Psoas muscle (tissue), 8 donors: ENCODE measurements around the gene ZNF524. TPM values are rescaled to one million over a fixed set of nuclear protein-coding genes. Genes with fewer than 3 reads are reported as not detected.

Source experiments
- ATAC-seq, 4 donors: fragments of 200-7000 bp; cut with Tn5 transposase; one replicate each; pipeline ENCODE4 v1.9.1; 2020; ENCODE audit warnings: moderate library complexity in 3 of 4, mild to moderate bottlenecking in 2 of 4
- DNase-seq, 2 donors: peaks; one replicate each; pipeline ENCODE4 v3.0.0-alpha.2; 2020
- H3K27ac ChIP-seq: fragments of 200-600 bp; one replicate; pipeline ENCODE4 v1.8.0; 2022
- H3K27me3 ChIP-seq, 3 donors: fragments of 200-600 bp in 1 of 3; one replicate each; pipeline versions ENCODE4 v1.6.1 to v1.8.0; 2013 to 2022; ENCODE audit warnings: low read length in 2 of 3, mild to moderate bottlenecking in 2 of 3, moderate library complexity in 1 of 3; ENCODE audit not compliant: insufficient read depth in 3 of 3
- H3K36me3 ChIP-seq, 2 donors: fragments of 200-600 bp in 1 of 2; one replicate each; pipeline versions ENCODE4 v1.6.1 to v1.8.0; 2013 to 2022; ENCODE audit warnings: low read depth in 1 of 2, mild to moderate bottlenecking in 1 of 2, moderate library complexity in 1 of 2; ENCODE audit not compliant: insufficient read depth in 1 of 2
- H3K4me1 ChIP-seq: fragments of 200-600 bp; one replicate; pipeline ENCODE4 v1.8.0; 2022
- H3K4me3 ChIP-seq: fragments of 200-600 bp; one replicate; pipeline ENCODE4 v1.8.0; 2022; ENCODE audit warnings: mild to moderate bottlenecking
- H3K9me3 ChIP-seq: fragments of 200-600 bp; one replicate; pipeline ENCODE4 v1.8.0; 2022
- WGBS, 3 donors: extraction: QIAGEN DNeasy Blood & Tissue Kit; methylation state at CpG; one replicate each; pipeline versions ENCODE4 v1.1.6 to v1.1.7; 2013; 5-methylcytosine and 5-hydroxymethylcytosine counted together
- intact Hi-C, 2 donors: fragments of 100-400 bp; cut with DNase I; formaldehyde crosslinking; loops; one replicate each; pipeline versions ENCODE4 v1.11.0 to v1.14.2; 2022
- polyA plus RNA-seq, 3 donors: library from polyadenylated mRNA; stranded (reverse); fragments of 200-250 nt; gene quantifications; one replicate each; pipeline ENCODE4 v1.2.3, GENCODE V29; 2013
- total RNA-seq, 4 donors: library from RNA; stranded (reverse); fragmentation: NEBNext Ultra II Directional in 2 of 4; extraction: Animal tissue kit (Norgen Biotek cat#: 25700) in 2 of 4; gene quantifications; one replicate each; pipeline versions ENCODE4 v1.2.1 to v1.2.4, GENCODE V29; 2021 to 2023
- TF ChIP-seq, protein P1 (sequence below): fragments of 200-600 bp; IDR thresholded peaks from one replicate; pipeline ENCODE4 v1.8.0; 2022; ENCODE audit warnings: antibody characterized with exemption
- donor health status: healthy with polysubstance abuse.
- donor health status: DM: no; HTN: no; CAD: no; lungs with moderate emphysema.
- donor health status: Bipolar disorder and iron deficiency.
- donor health status: healthy.
- donor health status: DM: yes; HTN: yes; CAD: no.
- donor health status: DM: no; HTN: no; CAD: no.
- donor health status: DM: no; HTN: no; CAD: no.
- donor health status: DM: yes; HTN: yes; CAD: no.

The ZNF524 gene
- total and polyA plus RNA-seq, 7 donors = 21.4 to 52.5 (median 32.0) TPM

GRCh38 chr19:55638864-55639359 lies 38.8 kb downstream of the ZNF524 start:
- intact Hi-C loops = no loop called here
- Histone ChIP-seq H3K36me3 (no peaks in the 10 kb centered on the region), H3K27ac (peak overlapping the region; percentile 79), H3K9me3 (no peaks in the 10 kb centered on the region), H3K27me3 (no peaks in the 10 kb centered on the region), H3K4me1 (peaks cover 53% of the 10 kb centered on the region), H3K4me3 (peak overlapping the region; percentile 87)
- peak; percentile 60 to 70 for DNase-seq
- TF ChIP-seq, protein P1, sequence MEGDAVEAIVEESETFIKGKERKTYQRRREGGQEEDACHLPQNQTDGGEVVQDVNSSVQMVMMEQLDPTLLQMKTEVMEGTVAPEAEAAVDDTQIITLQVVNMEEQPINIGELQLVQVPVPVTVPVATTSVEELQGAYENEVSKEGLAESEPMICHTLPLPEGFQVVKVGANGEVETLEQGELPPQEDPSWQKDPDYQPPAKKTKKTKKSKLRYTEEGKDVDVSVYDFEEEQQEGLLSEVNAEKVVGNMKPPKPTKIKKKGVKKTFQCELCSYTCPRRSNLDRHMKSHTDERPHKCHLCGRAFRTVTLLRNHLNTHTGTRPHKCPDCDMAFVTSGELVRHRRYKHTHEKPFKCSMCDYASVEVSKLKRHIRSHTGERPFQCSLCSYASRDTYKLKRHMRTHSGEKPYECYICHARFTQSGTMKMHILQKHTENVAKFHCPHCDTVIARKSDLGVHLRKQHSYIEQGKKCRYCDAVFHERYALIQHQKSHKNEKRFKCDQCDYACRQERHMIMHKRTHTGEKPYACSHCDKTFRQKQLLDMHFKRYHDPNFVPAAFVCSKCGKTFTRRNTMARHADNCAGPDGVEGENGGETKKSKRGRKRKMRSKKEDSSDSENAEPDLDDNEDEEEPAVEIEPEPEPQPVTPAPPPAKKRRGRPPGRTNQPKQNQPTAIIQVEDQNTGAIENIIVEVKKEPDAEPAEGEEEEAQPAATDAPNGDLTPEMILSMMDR = peak; percentile 39
- ATAC-seq = no peak
- 77 to 83% (median 79%) methylated on average over 6 of the region's 6 CpGs for WGBS, 3 donors

DNA sequence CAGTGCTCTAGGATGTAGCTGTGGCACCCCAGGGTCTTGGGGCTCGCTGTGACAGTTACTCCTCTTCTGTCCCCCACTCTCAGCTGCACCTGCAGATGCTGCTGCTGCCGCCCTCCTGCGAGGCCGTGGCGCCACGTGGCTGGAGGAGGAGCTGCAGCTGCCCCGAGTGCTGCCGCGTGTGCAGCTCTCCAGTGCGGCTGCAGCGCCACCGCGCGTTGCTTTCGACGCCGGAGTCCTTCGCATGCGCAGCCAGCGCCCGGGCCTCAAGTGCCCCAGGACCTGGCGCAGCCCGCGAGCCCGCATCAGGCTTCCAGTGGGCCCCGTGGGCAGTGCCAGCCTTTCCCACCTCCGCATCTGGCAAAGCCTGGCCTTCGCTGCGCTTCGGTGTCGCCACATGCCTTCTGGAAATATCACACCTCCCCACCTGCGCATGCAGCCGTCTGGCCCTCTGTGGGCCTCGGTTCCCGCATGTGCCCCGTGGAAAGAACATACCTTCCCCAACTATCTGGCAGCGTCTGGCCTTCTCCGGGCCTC lies 40.0 kb downstream of the ZNF524 start:
- ATAC-seq (peak; percentile 23 to 69 (median 62)), DNase-seq (peak; percentile 78 to 89)
- Histone ChIP-seq H3K4me3 (peak overlapping the region; percentile 87), H3K9me3 (no peaks in the 10 kb centered on the region), H3K27me3 (no peaks in the 10 kb centered on the region), H3K4me1 (peaks cover 57% of the 10 kb centered on the region), H3K27ac (peak overlapping the region; percentile 79), H3K36me3 (peaks cover 0 to 6% of the 10 kb centered on the region in 2 donors)
- TF ChIP-seq, protein P1 = peak; percentile 45
- intact Hi-C loops = no loop called here
- 3 to 8% (median 4%) methylated on average over 36 to 38 of the region's 38 CpGs for WGBS, 3 donors

- DNase-seq (peak; percentile 76 to 86), ATAC-seq (peak; percentile 66 to 75 (median 72))
- intact Hi-C loops = no loop called here
- Histone ChIP-seq H3K27me3 (no peaks in the 10 kb centered on the region), H3K4me1 (peaks cover 52% of the 10 kb centered on the region), H3K27ac (peak within 1 kb of the TSS; percentile 79), H3K9me3 (no peaks in the 10 kb centered on the region), H3K36me3 (peaks cover 0 to 13% of the 10 kb centered on the region in 2 donors), H3K4me3 (peak within 1 kb of the TSS; percentile 87)
- TF ChIP-seq, protein P1 = no peak
- 0 to 1% (median 0%) methylated on average over 59 to 89 of the region's 89 CpGs for WGBS, 3 donors
Measured at GRCh38 chr19:55640577-55641425, 40.7 kb downstream of the ZNF524 start, which contains the start of gene ZNF580. Gene ZNF580, plus strand, starts transcription at chr19:55641002. Its CDS starts 1,507 bp downstream, at chr19:55642509.

GRCh38 chr19:55641426-55642152 lies 41.5 kb downstream of the ZNF524 start:
- peak in 2 of 4 donors; percentile 1 to 6 for ATAC-seq

More at GRCh38 chr19:55641426-55642152, 41.5 kb downstream of the ZNF524 start:
- H3K9me3 ChIP-seq = no peaks in the 10 kb centered on the region
- peak overlapping the region; percentile 87 for H3K4me3 ChIP-seq
- H3K4me1 ChIP-seq = peaks cover 44% of the 10 kb centered on the region
- H3K27me3 ChIP-seq = no peaks in the 10 kb centered on the region
- peaks cover 0 to 16% of the 10 kb centered on the region in 2 donors for H3K36me3 ChIP-seq
- TF ChIP-seq, protein P1 = no peak
- WGBS, 3 donors = 2 to 3% (median 2%) methylated on average over 25 of the region's 25 CpGs
- DNase-seq = no peak
- peak overlapping the region; percentile 79 for H3K27ac ChIP-seq
- intact Hi-C loops = no loop called here
